HUES64 (cell line): Measurements from ENCODE around the gene MRM2.

Source experiments
- H3K27ac ChIP-seq: 2 replicates; pipeline ENCODE4 v1.7.0; 2013; ENCODE audit warnings: low read depth, low read length, inconsistent platforms
- H3K27me3 ChIP-seq: 2 replicates; pipeline ENCODE4 v1.6.1; 2013; ENCODE audit warnings: mild to moderate bottlenecking, low read length; ENCODE audit not compliant: insufficient read depth
- H3K36me3 ChIP-seq: 2 replicates; pipeline ENCODE4 v1.6.1; 2013; ENCODE audit warnings: mild to moderate bottlenecking, low read length; ENCODE audit not compliant: insufficient read depth
- H3K4me1 ChIP-seq: 2 replicates; pipeline ENCODE4 v1.6.1; 2013; ENCODE audit warnings: mild to moderate bottlenecking, low read length, moderate library complexity; ENCODE audit not compliant: insufficient read depth
- H3K4me3 ChIP-seq: 2 replicates; pipeline ENCODE4 v1.5.1; 2013; ENCODE audit warnings: mild to moderate bottlenecking, low read length, moderate library complexity
- H3K9ac ChIP-seq: 2 replicates; pipeline ENCODE4 v1.6.1; 2013; ENCODE audit warnings: mild to moderate bottlenecking, low read depth, low read length
- H3K9me3 ChIP-seq: 2 replicates; pipeline ENCODE4 v1.6.1; 2013; ENCODE audit warnings: low read depth, low read length; ENCODE audit not compliant: insufficient read depth
- WGBS: fragments of 150-250, 120-280 bp; methylation state at CpG from one replicate; pipeline ENCODE4 v1.1.7; 2013; ENCODE audit warnings: missing lambda C conversion rate; 5-methylcytosine and 5-hydroxymethylcytosine counted together

MRM2 gene

DNA sequence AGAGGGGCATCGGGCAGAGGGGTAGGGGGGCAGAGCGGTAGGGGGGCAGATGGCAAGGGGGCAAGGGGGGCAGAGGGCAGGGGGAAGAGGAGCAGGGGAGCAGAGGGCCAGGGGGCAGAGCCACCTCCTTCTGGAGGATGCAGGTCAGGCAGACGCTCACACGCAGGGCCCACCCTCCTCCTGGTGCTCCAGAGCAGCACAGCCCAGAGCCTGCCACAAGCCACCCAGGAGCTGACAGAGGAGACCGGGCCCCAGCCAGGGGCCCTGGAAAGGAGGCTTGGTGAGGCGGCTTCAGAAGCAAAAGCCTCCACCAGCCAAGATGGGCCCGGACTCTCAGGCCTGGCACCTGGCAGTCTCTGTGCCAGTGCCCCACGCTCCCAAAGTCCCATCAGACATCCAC lies 22.4 kb downstream of the MRM2 start:
- Histone ChIP-seq H3K9me3 (no peaks in the 10 kb centered on the region), H3K27ac (no peak overlapping the region), H3K9ac (no peak overlapping the region), H3K36me3 (peaks cover 82% of the 10 kb centered on the region), H3K27me3 (no peaks in the 10 kb centered on the region), H3K4me1 (no peaks in the 10 kb centered on the region), H3K4me3 (no peak overlapping the region)
- WGBS = 92% methylated on average over 8 of the region's 8 CpGs

DNA sequence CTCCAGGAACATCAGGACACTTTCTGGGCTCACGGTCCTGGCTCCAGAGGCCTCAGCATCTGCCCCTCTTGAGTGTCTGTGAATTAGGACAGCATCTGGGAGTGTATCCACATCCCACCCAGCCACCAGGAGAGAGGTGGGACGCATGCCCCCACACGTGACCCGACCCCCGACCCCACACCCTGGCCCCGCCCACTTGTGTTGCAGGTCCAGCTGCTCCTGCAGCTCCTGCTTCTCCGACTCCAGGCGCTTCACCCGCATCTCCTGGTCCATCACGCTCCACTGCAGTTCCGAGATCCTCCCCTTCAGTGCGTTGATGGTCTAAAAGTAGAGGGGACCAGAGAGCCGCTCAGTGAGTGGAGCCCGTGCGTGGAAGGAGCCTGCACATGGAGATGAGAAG lies 22.9 kb downstream of the MRM2 start:
- 96% methylated on average over 15 of the region's 15 CpGs for WGBS
- Histone ChIP-seq H3K4me3 (no peak overlapping the region), H3K27me3 (no peaks in the 10 kb centered on the region), H3K9me3 (no peaks in the 10 kb centered on the region), H3K36me3 (peaks cover 82% of the 10 kb centered on the region), H3K4me1 (no peaks in the 10 kb centered on the region), H3K9ac (no peak overlapping the region), H3K27ac (no peak overlapping the region)

DNA sequence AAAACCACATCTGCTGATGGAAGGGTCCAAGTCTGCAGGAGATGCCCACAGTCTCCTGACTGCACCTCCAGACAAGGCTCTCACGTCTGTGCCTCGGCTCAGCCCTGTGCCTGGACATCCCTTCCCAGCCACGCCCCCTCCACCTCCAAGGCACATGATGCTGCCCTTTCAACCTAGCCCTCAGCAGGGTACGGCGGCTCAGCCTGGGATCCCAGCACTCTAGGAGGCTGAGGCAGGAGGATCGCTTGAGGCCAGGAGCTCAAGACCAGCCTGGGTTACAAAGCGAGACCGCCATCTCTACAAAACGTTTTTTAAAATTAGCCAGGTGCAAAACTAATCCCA lies 23.6 kb downstream of the MRM2 start:
- H3K36me3 ChIP-seq = peaks cover 82% of the 10 kb centered on the region
- no peaks in the 10 kb centered on the region for H3K9me3 ChIP-seq
- no peaks in the 10 kb centered on the region for H3K27me3 ChIP-seq
- WGBS = 93% methylated on average over 9 of the region's 9 CpGs
- no peaks in the 10 kb centered on the region for H3K4me1 ChIP-seq
- no peak overlapping the region for H3K9ac ChIP-seq
- no peak overlapping the region for H3K27ac ChIP-seq
- no peak overlapping the region for H3K4me3 ChIP-seq

DNA sequence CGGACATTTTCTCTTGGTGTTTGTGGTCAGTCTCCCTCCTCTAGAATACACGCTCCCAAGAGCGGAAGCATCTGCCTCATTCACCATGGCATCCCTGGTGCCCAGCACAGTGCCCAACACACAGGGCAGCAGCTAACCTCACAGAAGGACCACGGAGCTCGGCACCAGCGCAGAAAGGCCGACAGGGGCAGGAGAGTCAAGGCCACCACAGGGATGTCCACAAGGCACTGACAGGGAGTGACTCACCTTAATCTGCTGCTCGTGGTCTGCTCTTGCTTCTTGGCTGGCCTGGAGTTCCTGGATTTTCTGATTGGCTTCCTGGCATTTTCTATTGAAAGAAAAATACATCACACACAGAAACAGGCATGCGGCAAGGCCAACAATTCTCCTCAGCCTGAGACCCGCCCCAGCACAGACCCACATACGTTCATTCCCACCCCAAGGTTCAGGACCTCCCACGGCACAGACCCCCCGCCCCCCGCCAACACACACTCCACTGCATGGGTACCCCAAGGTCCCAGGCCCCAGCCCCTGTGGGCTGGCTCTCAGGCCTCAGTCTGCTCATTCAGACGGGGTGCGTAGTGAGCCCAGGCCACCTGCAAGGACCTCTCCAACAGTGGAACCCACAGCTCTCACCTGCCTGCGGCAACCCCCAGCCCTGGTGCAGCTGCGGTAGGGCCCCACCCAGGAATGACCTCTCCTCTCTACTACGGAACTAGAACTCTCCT lies 24.1 kb downstream of the MRM2 start:
- Histone ChIP-seq H3K4me1 (no peaks in the 10 kb centered on the region), H3K4me3 (no peak overlapping the region)

DNA sequence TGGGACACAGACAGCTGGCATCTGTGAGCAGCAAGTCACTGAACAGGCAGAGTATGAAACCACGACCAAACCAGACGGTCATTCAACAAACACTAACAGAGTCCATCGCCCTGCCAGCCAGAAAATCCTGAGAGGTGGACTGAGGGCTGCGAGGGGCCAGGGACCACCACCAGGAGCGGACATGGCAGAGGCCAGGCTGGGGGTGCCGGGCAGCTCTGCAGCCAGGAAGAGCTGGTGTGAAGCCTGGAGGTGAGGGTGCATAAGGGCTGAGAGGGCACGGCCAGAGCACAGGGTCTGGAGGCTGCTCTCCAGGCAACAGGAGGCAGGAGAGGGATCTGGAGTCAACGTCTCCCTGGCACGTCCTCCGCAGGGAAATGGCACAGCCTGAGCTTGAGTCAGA lies 24.8 kb downstream of the MRM2 start:
- Histone ChIP-seq H3K36me3 (peaks cover 83% of the 10 kb centered on the region), H3K4me1 (no peaks in the 10 kb centered on the region), H3K27ac (no peak overlapping the region), H3K27me3 (no peaks in the 10 kb centered on the region), H3K4me3 (no peak overlapping the region), H3K9me3 (no peaks in the 10 kb centered on the region), H3K9ac (no peak overlapping the region)
- WGBS = 91% methylated on average over 10 of the region's 10 CpGs

More for the DNA sequence above, 24.1 kb downstream of the MRM2 start:
- Histone ChIP-seq H3K27me3 (no peaks in the 10 kb centered on the region), H3K27ac (no peak overlapping the region), H3K36me3 (peaks cover 83% of the 10 kb centered on the region), H3K9me3 (no peaks in the 10 kb centered on the region), H3K9ac (no peak overlapping the region)
- WGBS = 91% methylated on average over 19 of the region's 19 CpGs

DNA sequence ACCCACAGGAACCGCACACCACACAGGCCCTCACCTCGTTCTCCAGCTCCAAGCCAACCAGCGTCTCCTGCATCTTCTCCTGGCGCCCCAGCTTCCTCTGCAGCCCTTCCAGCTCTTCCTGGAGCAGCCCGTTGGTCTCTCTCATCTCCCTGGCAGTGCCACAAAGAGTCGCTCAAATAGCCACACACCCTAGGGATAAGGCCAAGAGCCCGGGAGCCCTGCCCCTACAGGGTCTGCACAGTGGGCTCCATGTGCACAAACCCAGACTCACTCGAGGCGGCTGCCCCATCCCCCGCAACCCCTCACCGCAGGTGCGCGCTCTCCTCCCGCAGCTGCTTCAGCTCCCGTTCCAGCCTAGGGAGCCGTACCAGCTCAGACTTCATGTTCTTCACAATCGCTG lies 26.2 kb downstream of the MRM2 start:
- no peak overlapping the region for H3K4me3 ChIP-seq
- H3K36me3 ChIP-seq = peaks cover 88% of the 10 kb centered on the region
- H3K9me3 ChIP-seq = no peaks in the 10 kb centered on the region
- no peaks in the 10 kb centered on the region for H3K27me3 ChIP-seq
- no peaks in the 10 kb centered on the region for H3K4me1 ChIP-seq
- H3K27ac ChIP-seq = no peak overlapping the region
- 95% methylated on average over 17 of the region's 17 CpGs for WGBS
- H3K9ac ChIP-seq = no peak overlapping the region

DNA sequence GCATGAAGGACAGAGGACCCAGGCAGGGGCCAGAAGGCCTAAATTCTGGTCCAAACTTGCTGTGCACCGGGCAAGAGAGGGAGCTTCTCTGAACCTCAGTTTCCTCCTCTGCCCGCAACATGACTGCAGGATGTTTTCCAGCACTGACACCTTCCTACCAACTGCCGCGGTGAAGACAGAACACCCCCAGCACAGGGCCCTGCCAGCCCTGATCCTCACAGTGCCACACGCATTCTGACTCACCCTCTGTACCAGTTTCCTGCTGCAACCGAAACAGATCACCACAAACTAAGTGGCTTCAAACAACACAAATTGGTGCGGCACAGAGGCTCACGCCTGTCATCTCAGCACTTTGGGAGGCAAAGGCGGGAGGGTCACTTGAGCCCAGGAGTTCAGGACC lies 27.4 kb downstream of the MRM2 start:
- no peaks in the 10 kb centered on the region for H3K27me3 ChIP-seq
- no peaks in the 10 kb centered on the region for H3K4me1 ChIP-seq
- 96% methylated on average over 9 of the region's 9 CpGs for WGBS
- no peak overlapping the region for H3K27ac ChIP-seq
- no peak overlapping the region for H3K9ac ChIP-seq
- H3K9me3 ChIP-seq = no peaks in the 10 kb centered on the region
- peaks cover 78% of the 10 kb centered on the region for H3K36me3 ChIP-seq
- no peak overlapping the region for H3K4me3 ChIP-seq

DNA sequence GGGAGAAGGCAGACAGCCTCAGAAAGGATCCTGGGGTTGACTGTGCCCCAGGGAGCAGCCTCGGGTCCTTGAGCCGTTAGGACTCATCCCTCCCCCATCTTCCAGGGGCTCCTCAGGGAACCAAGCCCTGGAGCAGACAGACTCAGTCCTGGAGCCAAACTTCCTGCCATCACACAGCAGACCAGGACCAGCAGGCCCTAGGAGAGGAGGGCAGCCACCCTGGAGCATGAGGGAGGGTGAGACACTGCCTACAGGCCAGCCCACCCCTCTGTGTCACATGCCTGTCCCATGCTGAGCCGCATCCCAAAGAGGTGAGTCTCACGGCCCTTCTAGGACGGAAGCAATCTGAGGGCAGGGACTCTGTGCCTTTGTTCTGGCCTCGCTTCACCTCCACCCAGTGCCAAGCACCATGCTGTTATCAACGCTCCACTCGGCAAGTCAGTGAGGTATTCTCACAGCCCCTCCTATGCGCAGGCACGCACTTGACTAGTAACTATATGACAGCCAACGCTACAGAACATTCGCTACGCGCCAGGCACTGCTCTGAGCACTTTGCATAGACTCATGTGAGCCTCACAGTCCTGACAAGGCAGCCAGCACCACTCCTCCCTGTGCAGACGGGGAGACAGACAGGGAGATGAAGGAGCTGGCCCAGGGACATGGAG lies 28.3 kb downstream of the MRM2 start:
- Histone ChIP-seq H3K27me3 (no peaks in the 10 kb centered on the region), H3K4me1 (no peaks in the 10 kb centered on the region), H3K27ac (no peak overlapping the region), H3K36me3 (peaks cover 78% of the 10 kb centered on the region), H3K9me3 (no peaks in the 10 kb centered on the region), H3K9ac (no peak overlapping the region), H3K4me3 (no peak overlapping the region)
- WGBS = 87% methylated on average over 15 of the region's 15 CpGs

DNA sequence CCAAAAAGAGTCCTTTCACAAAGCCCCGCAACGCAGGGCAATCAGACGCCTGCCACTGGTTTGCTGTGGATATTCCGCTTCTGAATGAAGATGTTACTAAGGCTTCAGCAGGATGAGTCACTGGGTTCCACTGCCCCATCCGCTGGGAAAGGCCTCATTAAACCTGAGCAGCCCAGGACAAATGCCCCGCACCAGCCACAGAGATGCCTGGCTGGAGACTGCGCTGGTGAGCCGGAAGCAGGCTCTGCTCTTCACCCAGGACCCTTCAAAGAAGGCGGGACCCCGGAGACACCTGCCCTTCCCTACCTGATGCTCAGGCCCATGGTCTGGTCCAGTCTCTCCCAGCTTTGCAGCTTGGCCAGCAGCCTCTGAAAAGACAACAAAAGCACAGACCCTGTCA lies 29.1 kb downstream of the MRM2 start:
- 96% methylated on average over 10 of the region's 10 CpGs for whole genome bisulfite sequencing
- Histone ChIP-seq H3K27me3 (no peaks in the 10 kb centered on the region), H3K9ac (no peak overlapping the region), H3K36me3 (peaks cover 80% of the 10 kb centered on the region), H3K4me1 (no peaks in the 10 kb centered on the region), H3K4me3 (no peak overlapping the region), H3K27ac (no peak overlapping the region), H3K9me3 (no peaks in the 10 kb centered on the region)

DNA sequence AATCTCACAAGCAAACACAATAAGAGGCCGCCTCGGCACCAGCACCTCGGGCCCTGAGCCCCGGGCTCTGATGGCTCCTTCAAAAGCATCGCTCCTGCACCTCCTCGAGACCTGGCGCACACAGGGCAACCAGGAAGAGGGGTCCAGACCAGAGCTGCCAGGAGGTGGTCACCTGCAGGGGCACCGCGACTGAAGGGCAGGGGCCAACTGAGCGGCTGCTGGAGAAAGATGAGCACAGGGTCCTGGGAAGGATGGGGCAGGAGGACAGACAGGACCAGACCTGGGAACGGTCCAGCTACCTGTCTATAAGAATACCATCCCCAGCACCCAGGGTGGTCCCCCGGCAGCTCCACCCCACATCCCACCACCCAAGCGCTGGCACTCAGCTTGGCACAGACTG lies 30.1 kb downstream of the MRM2 start:
- Histone ChIP-seq H3K9ac (no peak overlapping the region), H3K4me1 (no peaks in the 10 kb centered on the region), H3K36me3 (peaks cover 80% of the 10 kb centered on the region), H3K27ac (no peak overlapping the region), H3K9me3 (no peaks in the 10 kb centered on the region), H3K27me3 (no peaks in the 10 kb centered on the region), H3K4me3 (no peak overlapping the region)
- 97% methylated on average over 13 of the region's 13 CpGs for WGBS

DNA sequence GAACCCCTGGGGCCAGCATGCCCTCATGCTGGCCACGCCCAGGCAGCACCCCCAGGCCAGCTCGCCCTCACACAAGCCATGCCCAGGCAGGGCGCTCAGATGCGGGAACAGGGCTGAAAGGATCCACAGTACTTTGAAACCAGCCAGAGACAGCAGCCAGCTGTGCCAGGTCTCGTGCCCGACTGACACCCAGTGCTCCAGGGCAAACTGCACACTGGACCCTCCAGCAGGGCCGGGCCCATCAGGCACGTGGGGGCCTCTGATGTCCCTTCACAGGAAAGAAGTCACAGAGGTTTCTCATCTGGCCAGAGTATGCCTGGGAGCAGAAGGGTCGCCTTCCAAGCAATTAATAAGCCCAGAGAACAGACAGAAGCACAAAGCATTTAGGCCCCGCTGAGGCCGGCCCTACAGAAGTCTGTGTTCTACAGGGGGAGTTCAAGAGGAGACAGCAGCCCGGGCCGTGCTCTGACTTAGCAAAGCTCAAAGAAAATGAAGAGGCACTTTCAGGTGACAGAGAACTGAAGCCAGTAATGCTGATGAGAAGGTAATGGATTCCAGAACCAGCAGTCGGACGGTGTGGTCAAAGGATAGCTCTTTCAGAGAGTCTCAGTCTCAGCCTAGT lies 30.6 kb downstream of the MRM2 start:
- H3K27ac ChIP-seq = no peak overlapping the region
- no peak overlapping the region for H3K4me3 ChIP-seq
- H3K4me1 ChIP-seq = no peaks in the 10 kb centered on the region
- no peak overlapping the region for H3K9ac ChIP-seq
- 94% methylated on average over 15 of the region's 15 CpGs for WGBS
- peaks cover 77% of the 10 kb centered on the region for H3K36me3 ChIP-seq
- H3K9me3 ChIP-seq = no peaks in the 10 kb centered on the region
- H3K27me3 ChIP-seq = no peaks in the 10 kb centered on the region
